Activated T-helper 1 cell treated with Interleukin-2 at 50 U/mL for 16 hours (primary cell): ENCODE measurements around the gene CCSAP.

Experiments
- DNase-seq: peaks from one replicate; pipeline ENCODE4 v3.0.0-alpha.2; 2020; ENCODE audit warnings: low read depth

Gene CCSAP

GRCh38 chr1:229286099-229286766, 56.6 kb downstream of the CCSAP start:
- DNase-seq: no peak

- DNase-seq: no peak
Measured at GRCh38 chr1:229285440-229285839, 57.4 kb downstream of the CCSAP start.

GRCh38 chr1:229284887-229285286, 58.0 kb downstream of the CCSAP start:
- DNase-seq: no peak

GRCh38 chr1:229283183-229283611, 59.6 kb downstream of the CCSAP start:
- DNase-seq: no peak

GRCh38 chr1:229282295-229282823, 60.5 kb downstream of the CCSAP start:
- no peak for DNase-seq

GRCh38 chr1:229281339-229281926, 61.4 kb downstream of the CCSAP start:
- no peak for DNase-seq

- no peak for DNase-seq
Measured at GRCh38 chr1:229280921-229281320, 61.9 kb downstream of the CCSAP start.

- no peak for DNase-seq
Measured at GRCh38 chr1:229280037-229280828, 62.6 kb downstream of the CCSAP start.

GRCh38 chr1:229279242-229279641, 63.6 kb downstream of the CCSAP start:
- DNase-seq: no peak

GRCh38 chr1:229278120-229278741, 64.6 kb downstream of the CCSAP start:
- DNase-seq: no peak

- DNase-seq: no peak
Measured at GRCh38 chr1:229275005-229275404, 67.8 kb downstream of the CCSAP start.

GRCh38 chr1:229273507-229274232, 69.2 kb downstream of the CCSAP start:
- no peak for DNase-seq

- no peak for DNase-seq
Measured at GRCh38 chr1:229272164-229273158, 70.4 kb downstream of the CCSAP start.

- peak; percentile 23 for DNase-seq
Measured at GRCh38 chr1:229271448-229272159, 71.2 kb downstream of the CCSAP start.
